ENCODE results near the gene GPR146. TPM values are rescaled to one million over a fixed set of nuclear protein-coding genes. Genes with fewer than 3 reads are reported as not detected.

The GPR146 gene
- total and polyA plus RNA-seq, 9 of the 15 experiments (the other 6 are each of a cell fraction or from before 2014, with no cell fraction given): 0.22 to 3.6 (median 0.64) TPM; not detected in 2

- POLR2A ChIA-PET: interaction anchor here (0.6 to 1.8 kb wide), 4 partner anchors 15 to 69 kb away, joined by 3 to 13 read pairs (median 4); no protein-coding TSS in a partner anchor
- H2AFZ ChIP-seq (ENCODE audit: low read depth, low read length): no peak overlapping the region
- intact Hi-C loops (cut with micrococcal nuclease): no loop called here
- no TSS peak for BruUV-seq (replicated peaks)
- H3K79me2 ChIP-seq (ENCODE audit: control insufficient read depth, insufficient read depth, low read length): peaks cover 73% of the 10 kb centered on the region
- 0 out of 2 replicates have a peak, but pooled peaks have one; percentile 12 for TF ChIP-seq SPI1 (IDR thresholded peaks at IDR 0.05; ENCODE audit: borderline replicate concordance, low read depth, low read length)
- no peak for TF ChIP-seq ETV5 (CRISPR knock-in tag; IDR thresholded peaks at IDR 0.05; ENCODE audit: low read depth)
- no peak for TF ChIP-seq PHTF2 (CRISPR knock-in tag; IDR thresholded peaks at IDR 0.05)
- no peak for TF ChIP-seq CEBPZ (IDR thresholded peaks at IDR 0.05; ENCODE audit: borderline replicate concordance, low read depth, low read length)
- CTCF ChIA-PET (ENCODE audit: low intra/inter-chr PET ratio): no interaction called here
- no peak overlapping the region for H3K27ac ChIP-seq (ENCODE audit: extremely low read depth, low read depth, low read length)
- no peak for DNase-seq (ENCODE audit: extremely low read depth in 1 of 4, low spot score in 3 of 4)
- no peaks in the 10 kb centered on the region for H3K9me1 ChIP-seq (ENCODE audit: control insufficient read depth, insufficient read depth, low read length)
- in situ Hi-C loops (cut with MboI): loop anchor here (5.0 kb wide), 1 partner anchor 34 kb away; no protein-coding TSS in a partner anchor
- H3K27me3 ChIP-seq (ENCODE audit: control insufficient read depth in 2 of 2, insufficient read depth in 2 of 2, low read length in 2 of 2): no peaks in the 10 kb centered on the region
- peak overlapping the region; percentile 72; the same call in 1 of the 2 replicates for H3K4me3 ChIP-seq
- H3K36me3 ChIP-seq (ENCODE audit: control insufficient read depth, insufficient read depth, low read length): peaks cover 26% of the 10 kb centered on the region; the same call in 2 of the 3 replicates
- WGBS (ENCODE audit: insufficient coverage, low coverage, missing lambda C conversion rate): 90% methylated on average over 20 of the region's 20 CpGs
- peak; percentile 73 for FAIRE-seq
- no peak for ATAC-seq
- H3K9me3 ChIP-seq (replicated peaks; ENCODE audit: control insufficient read depth, insufficient read depth, low read depth, low read length): no peaks in the 10 kb centered on the region
- peak overlapping the region; percentile 32 to 70; a peak in 3 of 4 replicates for H3K9ac ChIP-seq (ENCODE audit: insufficient read depth in 1 of 2, low read depth in 2 of 2, low read length in 2 of 2)
- peaks cover 13 to 80% of the 10 kb centered on the region in 2 experiments for H3K4me1 ChIP-seq (replicated peaks in 1 of 2; ENCODE audit: control insufficient read depth in 2 of 2, insufficient read depth in 2 of 2, low read length in 2 of 2)
- H4K20me1 ChIP-seq (replicated peaks; ENCODE audit: control insufficient read depth, insufficient read depth, low read length): peaks cover 8% of the 10 kb centered on the region; the same call in 1 of the 2 replicates
- H3K4me2 ChIP-seq (ENCODE audit: insufficient read depth, low read length): peak overlapping the region; percentile 85
Measured at GRCh38 chr7:1026721-1027161, 17.6 kb upstream of the GPR146 start.
